ENCODE measurements around the gene VAT1L.
A peak's percentile ranks its signal among the peaks of the same experiment; 100 is the strongest.

DNA sequence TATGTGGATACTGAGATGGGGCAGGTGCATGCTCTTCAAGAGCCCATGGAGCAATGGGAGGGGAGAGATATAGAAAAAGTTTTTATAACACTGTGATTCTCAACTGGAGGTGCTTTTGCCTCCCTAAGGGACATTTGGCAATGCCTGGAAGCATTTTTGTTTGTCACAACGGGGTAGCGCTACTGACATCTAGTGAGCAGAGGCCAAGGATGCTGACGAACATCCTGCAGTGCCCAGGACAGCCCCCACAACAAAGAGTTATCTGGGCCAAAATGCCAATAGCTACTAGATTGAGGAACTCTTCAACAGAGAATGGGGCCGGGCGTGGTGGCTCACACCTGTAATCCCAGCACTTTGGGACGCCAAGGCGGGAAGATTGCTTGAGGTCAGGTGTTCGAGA, 166.8 kb downstream of the VAT1L start:
- TF ChIP-seq EP300 (IDR thresholded peaks at IDR 0.05; ENCODE audit: borderline replicate concordance in 1 of 2, low read depth in 1 of 2, low read length in 1 of 2) = no peak
- TF ChIP-seq CHD2 (IDR thresholded peaks at IDR 0.05; ENCODE audit: low read length, partially characterized antibody) = no peak
- TF ChIP-seq CTCF (IDR thresholded peaks at IDR 0.05) = peak; percentile 23
- TF ChIP-seq JUND (IDR thresholded peaks at IDR 0.05) = no peak
- TF ChIP-seq MAX (IDR thresholded peaks at IDR 0.05; ENCODE audit: low read depth) = no peak
- TF ChIP-seq NFIC (IDR thresholded peaks at IDR 0.05; ENCODE audit: borderline replicate concordance) = no peak
- 0 out of 2 replicates have a peak, but pooled peaks have one; percentile 8 for TF ChIP-seq RAD21 (IDR thresholded peaks at IDR 0.05; ENCODE audit: low read length)
- no peak for TF ChIP-seq TAF1 (IDR thresholded peaks at IDR 0.05; ENCODE audit: borderline replicate concordance, low read depth, low read length)
- TF ChIP-seq, protein P1, sequence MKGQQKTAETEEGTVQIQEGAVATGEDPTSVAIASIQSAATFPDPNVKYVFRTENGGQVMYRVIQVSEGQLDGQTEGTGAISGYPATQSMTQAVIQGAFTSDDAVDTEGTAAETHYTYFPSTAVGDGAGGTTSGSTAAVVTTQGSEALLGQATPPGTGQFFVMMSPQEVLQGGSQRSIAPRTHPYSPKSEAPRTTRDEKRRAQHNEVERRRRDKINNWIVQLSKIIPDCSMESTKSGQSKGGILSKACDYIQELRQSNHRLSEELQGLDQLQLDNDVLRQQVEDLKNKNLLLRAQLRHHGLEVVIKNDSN (IDR thresholded peaks at IDR 0.05; ENCODE audit: borderline replicate concordance, low read depth) = no peak
- TF ChIP-seq MEF2A (IDR thresholded peaks at IDR 0.05; ENCODE audit: borderline replicate concordance, low read depth) = no peak
